Activated T-helper 2 cell treated with anti-CD3 and anti-CD28 coated beads, Interferon-gamma antibody, Interleukin-2, Interleukin-4, amounts not matched to agents 10 μg/mL and 5 μg/mL and 100 μg/mL, durations not matched to agents 14 hours and 24 hours and 36 hours (primary cell): ENCODE data around the gene PRKCZ. TPM values are rescaled to one million over a fixed set of nuclear protein-coding genes. Genes with fewer than 3 reads are reported as not detected.
A peak's percentile ranks its signal among the peaks of the same experiment; 100 is the strongest.

Source experiments
- DNase-seq: peaks from one replicate; pipeline ENCODE4 v3.0.0; 2021; ENCODE audit warnings: low spot score
- H3K27ac Mint-ChIP-seq: one replicate; pipeline ENCODE4 v1.8.0; 2021; ENCODE audit warnings: mixed read lengths
- H3K27me3 Mint-ChIP-seq: one replicate; pipeline ENCODE4 v1.8.0; 2021; ENCODE audit warnings: low read depth, mixed read lengths
- H3K36me3 Mint-ChIP-seq: one replicate; pipeline ENCODE4 v1.8.0; 2021; ENCODE audit warnings: low read depth, mixed read lengths
- H3K4me1 Mint-ChIP-seq: one replicate; pipeline ENCODE4 v1.8.0; 2021; ENCODE audit warnings: low read depth, mixed read lengths
- H3K4me3 Mint-ChIP-seq: one replicate; pipeline ENCODE4 v1.8.0; 2021; ENCODE audit warnings: low read depth, mild to moderate bottlenecking, moderate library complexity, mixed read lengths
- H3K9me3 Mint-ChIP-seq: one replicate; pipeline ENCODE4 v1.8.0; 2021; ENCODE audit warnings: mixed read lengths
- intact Hi-C: fragments of 100-400 bp; cut with micrococcal nuclease; formaldehyde crosslinking; loops from one replicate; pipeline ENCODE4 v1.15.1; 2023
- total RNA-seq: library from RNA; stranded (reverse); gene quantifications from 2 replicates; pipeline ENCODE4 v1.2.3, GENCODE V29; 2022

Gene PRKCZ
- total RNA-seq, 1 donor from 2014 or later = 3.6 TPM

GRCh38 chr1:2183937-2184334, 133.7 kb downstream of the PRKCZ start:
- DNase-seq = no peak
- no peaks in the 10 kb centered on the region for H3K36me3 Mint-ChIP-seq
- no peak overlapping the region for H3K27ac Mint-ChIP-seq
- H3K27me3 Mint-ChIP-seq = no peaks in the 10 kb centered on the region
- H3K9me3 Mint-ChIP-seq = no peaks in the 10 kb centered on the region
- H3K4me3 Mint-ChIP-seq = no peak overlapping the region
- intact Hi-C loops = no loop called here
- no peaks in the 10 kb centered on the region for H3K4me1 Mint-ChIP-seq

GRCh38 chr1:2184531-2184930, 134.3 kb downstream of the PRKCZ start:
- Mint-ChIP-seq H3K27ac (no peak overlapping the region), H3K4me1 (no peaks in the 10 kb centered on the region), H3K4me3 (no peak overlapping the region), H3K9me3 (no peaks in the 10 kb centered on the region), H3K36me3 (no peaks in the 10 kb centered on the region), H3K27me3 (no peaks in the 10 kb centered on the region)
- DNase-seq = no peak
- intact Hi-C loops = no loop called here

- Mint-ChIP-seq H3K4me3 (no peak overlapping the region), H3K36me3 (no peaks in the 10 kb centered on the region), H3K4me1 (no peaks in the 10 kb centered on the region), H3K27ac (no peak overlapping the region), H3K9me3 (no peaks in the 10 kb centered on the region), H3K27me3 (no peaks in the 10 kb centered on the region)
- intact Hi-C loops = no loop called here
- no peak for DNase-seq
Measured at GRCh38 chr1:2184934-2185333, 134.7 kb downstream of the PRKCZ start.

GRCh38 chr1:2185880-2186855, 136.0 kb downstream of the PRKCZ start:
- Mint-ChIP-seq H3K27me3 (no peaks in the 10 kb centered on the region), H3K9me3 (no peaks in the 10 kb centered on the region), H3K36me3 (no peaks in the 10 kb centered on the region), H3K4me1 (peaks cover 3% of the 10 kb centered on the region), H3K4me3 (no peak overlapping the region), H3K27ac (no peak overlapping the region)
- intact Hi-C loops = no loop called here
- DNase-seq = no peak

GRCh38 chr1:2186901-2187300, 136.7 kb downstream of the PRKCZ start:
- intact Hi-C loops = no loop called here
- no peak for DNase-seq
- Mint-ChIP-seq H3K4me3 (no peak overlapping the region), H3K27me3 (no peaks in the 10 kb centered on the region), H3K9me3 (no peaks in the 10 kb centered on the region), H3K4me1 (peaks cover 3% of the 10 kb centered on the region), H3K27ac (no peak overlapping the region), H3K36me3 (no peaks in the 10 kb centered on the region)

- H3K27ac Mint-ChIP-seq = no peak overlapping the region
- H3K4me3 Mint-ChIP-seq = no peak overlapping the region
- intact Hi-C loops = no loop called here
Measured at GRCh38 chr1:2187619-2188018, 137.4 kb downstream of the PRKCZ start.

GRCh38 chr1:2188336-2188735, 138.1 kb downstream of the PRKCZ start:
- Mint-ChIP-seq H3K9me3 (no peaks in the 10 kb centered on the region), H3K4me1 (peaks cover 7% of the 10 kb centered on the region), H3K27me3 (no peaks in the 10 kb centered on the region), H3K4me3 (no peak overlapping the region), H3K27ac (no peak overlapping the region), H3K36me3 (no peaks in the 10 kb centered on the region)
- intact Hi-C loops = no loop called here
- no peak for DNase-seq

More at GRCh38 chr1:2187619-2188018, 137.4 kb downstream of the PRKCZ start:
- H3K27me3 Mint-ChIP-seq = no peaks in the 10 kb centered on the region
- H3K4me1 Mint-ChIP-seq = peaks cover 3% of the 10 kb centered on the region
- no peak for DNase-seq
- no peaks in the 10 kb centered on the region for H3K36me3 Mint-ChIP-seq
- no peaks in the 10 kb centered on the region for H3K9me3 Mint-ChIP-seq

- Mint-ChIP-seq H3K27me3 (no peaks in the 10 kb centered on the region), H3K4me1 (peaks cover 7% of the 10 kb centered on the region), H3K9me3 (no peaks in the 10 kb centered on the region), H3K36me3 (no peaks in the 10 kb centered on the region), H3K4me3 (peak overlapping the region; percentile 62), H3K27ac (peak overlapping the region; percentile 72)
- intact Hi-C loops = no loop called here
- DNase-seq = peak; percentile 76
Measured at GRCh38 chr1:2189459-2190425, 139.5 kb downstream of the PRKCZ start.

GRCh38 chr1:2190491-2190976, 140.3 kb downstream of the PRKCZ start:
- H3K27ac Mint-ChIP-seq = no peak overlapping the region
- H3K4me1 Mint-ChIP-seq = peaks cover 7% of the 10 kb centered on the region
- H3K9me3 Mint-ChIP-seq = no peaks in the 10 kb centered on the region
- H3K27me3 Mint-ChIP-seq = no peaks in the 10 kb centered on the region
- H3K36me3 Mint-ChIP-seq = no peaks in the 10 kb centered on the region
- no peak for DNase-seq
- H3K4me3 Mint-ChIP-seq = no peak overlapping the region
- intact Hi-C loops = no loop called here

GRCh38 chr1:2192031-2192995, 142.1 kb downstream of the PRKCZ start:
- Mint-ChIP-seq H3K27ac (no peak overlapping the region), H3K27me3 (no peaks in the 10 kb centered on the region), H3K9me3 (no peaks in the 10 kb centered on the region), H3K4me3 (peak overlapping the region; percentile 52), H3K4me1 (peaks cover 7% of the 10 kb centered on the region), H3K36me3 (no peaks in the 10 kb centered on the region)
- intact Hi-C loops = no loop called here
- DNase-seq = no peak

GRCh38 chr1:2193514-2194281, 143.5 kb downstream of the PRKCZ start:
- Mint-ChIP-seq H3K36me3 (no peaks in the 10 kb centered on the region), H3K27me3 (no peaks in the 10 kb centered on the region), H3K9me3 (no peaks in the 10 kb centered on the region), H3K27ac (peak overlapping the region; percentile 60), H3K4me1 (peaks cover 7% of the 10 kb centered on the region), H3K4me3 (peak overlapping the region; percentile 69)
- intact Hi-C loops = loop anchor here (2.0 kb wide), 2 partner anchors 61 to 333 kb away; partner anchors contain the start of gene PANK4
- no peak for DNase-seq
